ENCODE measurements around the gene CCM2L.

GRCh38 chr20:32057656-32058184 is 47.5 kb downstream of the CCM2L start:
- TF ChIP-seq CTCF (optimal IDR thresholded peaks at IDR 0.05 in 1 of 3, IDR thresholded peaks at IDR 0.05 in 1 of 3, conservative IDR thresholded peaks at IDR 0.05 in 1 of 3; ENCODE audit: extremely low read depth in 1 of 3, insufficient read depth in 2 of 3, low read length in 3 of 3) (no peak), EZH2 (IDR thresholded peaks at IDR 0.05; ENCODE audit: low read length) (no peak)
